ENCODE measurements around the gene UBL3.

UBL3 gene

DNA sequence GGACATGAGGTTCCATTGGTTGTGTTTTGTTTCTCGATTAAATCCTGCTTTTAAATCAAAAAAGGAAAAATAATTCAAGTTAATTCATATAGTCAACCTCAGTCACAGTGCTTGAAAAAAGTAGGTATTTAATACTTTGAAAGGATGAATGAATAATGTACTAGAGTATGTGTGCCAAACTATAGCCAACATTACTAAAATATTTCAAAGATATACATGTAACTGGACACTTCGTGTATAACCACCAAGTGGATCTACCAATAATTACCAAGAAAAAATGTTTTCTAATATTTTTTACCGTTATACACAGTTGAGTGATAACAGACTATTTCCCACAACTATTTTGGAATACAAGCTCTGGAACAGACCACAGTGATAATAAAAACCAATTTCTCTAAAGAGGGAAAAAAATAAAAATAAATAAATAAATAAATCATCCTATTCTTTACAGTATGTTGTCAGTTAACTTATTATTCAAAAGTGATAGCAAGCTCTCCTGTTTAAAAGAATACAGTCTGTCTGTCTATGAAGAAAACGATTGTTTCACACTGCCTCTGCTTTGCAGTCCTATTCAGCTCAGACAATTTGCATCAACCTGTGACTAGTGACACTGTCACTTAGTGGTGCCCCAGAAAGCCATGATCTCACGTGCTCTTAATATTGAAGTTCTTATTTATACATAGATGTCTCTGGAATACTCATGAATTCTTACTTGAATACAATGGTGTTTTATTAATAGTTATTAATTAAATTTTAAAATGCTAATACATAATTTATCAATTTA lies 58.2 kb downstream of the UBL3 start:
- peaks cover 0 to 7% (median 0%) of the 10 kb centered on the region in 4 donors for H3K4me1 ChIP-seq
- H3K9me3 ChIP-seq, result no peaks in the 10 kb centered on the region
- no peaks in the 10 kb centered on the region for H3K36me3 ChIP-seq
- intact Hi-C loops (cut with DNase I; ENCODE audit: low total_unique reads), result no loop called here
- DNase-seq, result no peak
- no peak overlapping the region for H3K4me3 ChIP-seq
- H3K27me3 ChIP-seq, result no peaks in the 10 kb centered on the region
- TF ChIP-seq, protein P1, sequence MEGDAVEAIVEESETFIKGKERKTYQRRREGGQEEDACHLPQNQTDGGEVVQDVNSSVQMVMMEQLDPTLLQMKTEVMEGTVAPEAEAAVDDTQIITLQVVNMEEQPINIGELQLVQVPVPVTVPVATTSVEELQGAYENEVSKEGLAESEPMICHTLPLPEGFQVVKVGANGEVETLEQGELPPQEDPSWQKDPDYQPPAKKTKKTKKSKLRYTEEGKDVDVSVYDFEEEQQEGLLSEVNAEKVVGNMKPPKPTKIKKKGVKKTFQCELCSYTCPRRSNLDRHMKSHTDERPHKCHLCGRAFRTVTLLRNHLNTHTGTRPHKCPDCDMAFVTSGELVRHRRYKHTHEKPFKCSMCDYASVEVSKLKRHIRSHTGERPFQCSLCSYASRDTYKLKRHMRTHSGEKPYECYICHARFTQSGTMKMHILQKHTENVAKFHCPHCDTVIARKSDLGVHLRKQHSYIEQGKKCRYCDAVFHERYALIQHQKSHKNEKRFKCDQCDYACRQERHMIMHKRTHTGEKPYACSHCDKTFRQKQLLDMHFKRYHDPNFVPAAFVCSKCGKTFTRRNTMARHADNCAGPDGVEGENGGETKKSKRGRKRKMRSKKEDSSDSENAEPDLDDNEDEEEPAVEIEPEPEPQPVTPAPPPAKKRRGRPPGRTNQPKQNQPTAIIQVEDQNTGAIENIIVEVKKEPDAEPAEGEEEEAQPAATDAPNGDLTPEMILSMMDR (IDR thresholded peaks at IDR 0.05), result no peak
- H3K27ac ChIP-seq, result no peak overlapping the region

DNA sequence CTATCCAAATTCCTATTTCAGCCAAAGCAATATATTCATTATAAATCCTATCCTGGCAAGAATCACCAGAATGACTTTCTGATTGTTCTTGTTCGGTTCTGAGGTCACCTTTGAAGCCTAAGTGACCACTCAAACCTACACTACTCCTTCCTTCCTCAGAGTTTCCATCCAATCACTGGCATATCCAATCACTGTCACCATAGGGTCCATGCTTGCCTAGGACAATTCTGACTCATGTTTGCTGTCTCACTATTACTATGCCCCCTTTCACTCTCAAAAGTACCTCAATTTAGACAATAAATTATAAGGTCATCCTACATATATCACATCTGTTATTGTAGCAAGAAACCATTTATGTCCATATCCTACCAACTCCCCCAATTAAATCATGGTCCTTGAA lies 58.9 kb downstream of the UBL3 start:
- H3K4me1 ChIP-seq, result peaks cover 0 to 13% (median under 1%) of the 10 kb centered on the region in 4 donors

DNA sequence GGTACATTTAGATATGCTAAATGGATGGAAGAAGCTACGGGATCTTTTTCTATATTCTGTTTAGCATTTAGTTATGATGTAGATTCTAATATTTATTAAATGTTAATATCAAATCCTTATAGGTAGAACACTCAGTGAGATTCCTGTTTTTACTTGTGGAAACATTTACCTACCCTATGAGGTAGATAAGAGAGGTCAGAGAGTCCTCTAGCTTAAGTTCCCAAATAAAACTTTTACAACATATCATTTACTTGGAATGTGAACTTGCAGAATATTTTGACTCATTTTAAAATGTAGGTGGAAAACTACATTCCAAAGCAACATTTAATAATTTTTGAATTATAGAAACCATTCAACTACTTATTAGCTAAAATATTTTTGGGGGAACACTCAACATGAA lies 63.7 kb downstream of the UBL3 start:
- H3K4me1 ChIP-seq, result peaks cover 0 to 20% (median 7%) of the 10 kb centered on the region in 4 donors
- H3K36me3 ChIP-seq, result no peaks in the 10 kb centered on the region
- TF ChIP-seq, protein P1 (IDR thresholded peaks at IDR 0.05), result no peak
- intact Hi-C loops (cut with DNase I; ENCODE audit: low total_unique reads), result no loop called here
- H3K4me3 ChIP-seq, result no peak overlapping the region
- no peaks in the 10 kb centered on the region for H3K27me3 ChIP-seq
- no peak overlapping the region for H3K27ac ChIP-seq
- DNase-seq, result no peak
- H3K9me3 ChIP-seq, result no peaks in the 10 kb centered on the region

More for the DNA sequence above, 58.9 kb downstream of the UBL3 start:
- intact Hi-C loops (cut with DNase I; ENCODE audit: low total_unique reads), result no loop called here
- TF ChIP-seq, protein P1 (IDR thresholded peaks at IDR 0.05), result no peak
- Histone ChIP-seq H3K4me3 (no peak overlapping the region), H3K27me3 (no peaks in the 10 kb centered on the region), H3K36me3 (no peaks in the 10 kb centered on the region), H3K27ac (no peak overlapping the region), H3K9me3 (no peaks in the 10 kb centered on the region)
- no peak for DNase-seq

DNA sequence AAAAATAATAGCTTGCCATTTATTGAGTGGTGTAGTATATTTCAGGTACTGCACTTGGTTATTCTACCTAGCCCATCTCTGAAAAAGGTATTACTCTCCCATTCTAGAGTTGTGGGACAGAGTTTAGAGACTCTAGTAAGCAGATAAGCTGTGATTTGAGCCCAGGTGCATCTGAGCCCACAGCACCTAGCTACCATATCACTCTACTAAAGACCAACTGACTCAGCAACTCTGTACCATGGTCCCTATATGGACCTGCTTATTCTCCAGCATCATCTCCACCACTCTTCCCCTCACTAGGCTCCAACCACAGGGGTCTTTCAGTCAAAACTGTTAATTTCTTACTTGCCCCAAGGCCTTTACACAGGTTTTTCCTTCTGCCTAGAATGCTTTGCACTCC lies 64.4 kb downstream of the UBL3 start:
- H3K27ac ChIP-seq, result no peak overlapping the region
- no peaks in the 10 kb centered on the region for H3K27me3 ChIP-seq
- intact Hi-C loops (cut with DNase I; ENCODE audit: low total_unique reads), result no loop called here
- H3K36me3 ChIP-seq, result no peaks in the 10 kb centered on the region
- H3K4me3 ChIP-seq, result no peak overlapping the region
- H3K9me3 ChIP-seq, result no peaks in the 10 kb centered on the region
- H3K4me1 ChIP-seq, result peaks cover 0 to 20% (median 7%) of the 10 kb centered on the region in 4 donors
- TF ChIP-seq, protein P1 (IDR thresholded peaks at IDR 0.05), result no peak
- DNase-seq, result no peak

DNA sequence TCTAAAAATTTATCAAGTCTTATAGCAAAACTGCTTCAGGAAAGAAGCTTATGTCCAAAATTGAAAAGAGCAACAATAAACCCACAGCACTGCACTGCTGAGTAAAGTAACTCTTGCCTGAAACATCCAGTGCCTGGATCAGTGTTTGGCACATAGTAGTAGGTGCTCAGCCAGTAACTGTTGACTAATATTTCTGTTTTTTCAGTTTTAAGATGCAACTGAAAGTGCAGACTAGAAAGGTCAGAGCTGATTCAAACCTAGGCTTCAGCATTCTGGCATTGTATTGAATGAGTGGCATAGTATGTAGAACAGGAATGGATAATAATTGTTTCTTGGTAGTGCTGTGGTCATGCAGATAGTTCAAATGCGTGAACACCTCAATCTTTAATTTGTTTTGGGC lies 67.6 kb downstream of the UBL3 start:
- no peaks in the 10 kb centered on the region for H3K9me3 ChIP-seq
- peaks cover 0 to 20% (median 7%) of the 10 kb centered on the region in 4 donors for H3K4me1 ChIP-seq
- intact Hi-C loops (cut with DNase I; ENCODE audit: low total_unique reads), result no loop called here
- H3K36me3 ChIP-seq, result no peaks in the 10 kb centered on the region
- TF ChIP-seq, protein P1 (IDR thresholded peaks at IDR 0.05), result no peak
- no peak for DNase-seq
- H3K27ac ChIP-seq, result no peak overlapping the region
- H3K27me3 ChIP-seq, result no peaks in the 10 kb centered on the region
- H3K4me3 ChIP-seq, result no peak overlapping the region
